IgD-negative memory B cell (primary cell): ENCODE measurements around the gene FXYD2. TPM values are rescaled to one million over a fixed set of nuclear protein-coding genes. Genes with fewer than 3 reads are reported as not detected.
"Not testable (repeated sequence)": the region's sequence is repeated elsewhere in the genome, so short reads cannot be mapped to it uniquely, and the experiment has no call there.

Experiments
- H3K27ac Mint-ChIP-seq, 3 donors: one replicate each; pipeline ENCODE4 v1.8.0; 2020 to 2022; ENCODE audit warnings: mild to moderate bottlenecking in 3 of 3, mixed read lengths in 3 of 3, moderate library complexity in 1 of 3
- H3K27me3 Mint-ChIP-seq: one replicate; pipeline ENCODE4 v1.8.0; 2021; ENCODE audit warnings: mixed read lengths
- H3K36me3 Mint-ChIP-seq: one replicate; pipeline ENCODE4 v1.8.0; 2020; ENCODE audit warnings: mild to moderate bottlenecking, mixed read lengths
- H3K4me1 Mint-ChIP-seq, 3 donors: one replicate each; pipeline ENCODE4 v1.8.0; 2020 to 2022; ENCODE audit warnings: mixed read lengths in 3 of 3, mild to moderate bottlenecking in 1 of 3
- H3K4me3 Mint-ChIP-seq, 4 donors: one replicate each; pipeline ENCODE4 v1.8.0; 2020 to 2022; ENCODE audit warnings: mild to moderate bottlenecking in 4 of 4, mixed read lengths in 4 of 4, moderate library complexity in 3 of 4
- H3K9me3 Mint-ChIP-seq, 3 donors: one replicate each; pipeline ENCODE4 v1.8.0; 2020 to 2021; ENCODE audit warnings: mixed read lengths in 3 of 3, mild to moderate bottlenecking in 1 of 3
- polyA plus RNA-seq: library from polyadenylated mRNA; unstranded; fragments of 300-500 nt; fragmentation: Illumina TruSeq; gene quantifications from one replicate; pipeline ENCODE4 v1.2.3, GENCODE V29; 2021

The FXYD2 gene
- not detected for polyA plus RNA-seq

DNA sequence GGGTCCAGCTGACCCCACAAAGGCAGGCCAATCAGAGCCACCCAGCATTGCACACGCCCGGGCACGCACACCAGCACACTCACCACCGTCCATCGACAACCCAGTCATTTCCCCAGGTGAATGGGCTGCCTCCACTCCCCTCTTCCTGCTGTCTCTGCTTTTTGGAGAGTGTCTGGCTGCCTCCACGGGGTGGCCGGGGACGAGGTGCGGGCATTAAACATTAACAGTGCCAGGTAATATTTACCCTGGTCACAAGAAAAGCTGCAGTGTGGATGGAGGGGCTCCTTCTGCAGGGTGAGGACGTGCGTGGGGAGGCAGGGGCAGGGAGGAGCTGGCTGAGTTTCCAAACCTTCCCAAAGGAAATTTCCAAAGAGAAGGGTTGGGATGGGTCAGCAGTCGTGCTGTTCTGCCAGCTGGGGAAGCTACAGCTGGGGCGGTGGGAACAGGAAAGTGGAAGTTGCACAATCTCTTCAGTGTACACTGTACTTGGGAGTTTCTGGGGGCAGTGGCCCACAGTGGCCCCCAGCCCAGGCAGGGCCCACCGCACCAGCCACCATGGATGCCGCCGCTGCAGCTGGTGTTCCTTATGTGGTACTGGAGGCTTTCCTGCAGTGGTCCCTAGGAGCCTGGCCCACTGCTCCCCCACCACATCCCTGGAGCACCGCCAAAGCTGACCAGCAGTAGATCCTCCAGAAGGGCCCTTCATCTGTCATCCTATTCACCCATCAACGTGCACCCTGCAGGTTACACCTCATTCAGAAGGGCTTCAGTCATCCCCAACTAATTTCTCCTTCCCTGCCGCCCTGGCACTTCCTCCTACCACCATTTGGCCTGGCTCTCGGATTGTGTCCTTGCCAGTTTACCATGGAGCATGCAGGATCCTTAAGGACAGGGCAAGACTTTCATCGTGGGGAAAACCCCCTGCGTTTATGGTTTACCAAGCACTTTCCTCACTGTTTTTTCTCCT, at the start of gene FXYD2:
Gene FXYD2, minus strand, starts transcription at position 174 of the 967 bp plus-strand sequence. Its CDS starts 66 bp downstream, at position 108.
- H3K27me3 Mint-ChIP-seq, result peaks cover 14% of the 10 kb centered on the region
- H3K4me1 Mint-ChIP-seq, result peaks cover 1 to 11% (median 5%) of the 10 kb centered on the region in 3 donors
- H3K36me3 Mint-ChIP-seq, result no peaks in the 10 kb centered on the region
- H3K9me3 Mint-ChIP-seq, result no peaks in the 10 kb centered on the region
- H3K4me3 Mint-ChIP-seq, result no peak within 1 kb of the TSS
- H3K27ac Mint-ChIP-seq, result no peak within 1 kb of the TSS

- no peak overlapping the region for H3K27ac Mint-ChIP-seq
- peaks cover 1% of the 10 kb centered on the region for H3K36me3 Mint-ChIP-seq
- no peaks in the 10 kb centered on the region for H3K9me3 Mint-ChIP-seq
- peaks cover 0 to 28% (median 9%) of the 10 kb centered on the region in 3 donors for H3K4me1 Mint-ChIP-seq
- peaks cover 55% of the 10 kb centered on the region for H3K27me3 Mint-ChIP-seq
- no peak overlapping the region for H3K4me3 Mint-ChIP-seq
Measured at GRCh38 chr11:117873828-117874125, 49.2 kb upstream of the FXYD2 start.

DNA sequence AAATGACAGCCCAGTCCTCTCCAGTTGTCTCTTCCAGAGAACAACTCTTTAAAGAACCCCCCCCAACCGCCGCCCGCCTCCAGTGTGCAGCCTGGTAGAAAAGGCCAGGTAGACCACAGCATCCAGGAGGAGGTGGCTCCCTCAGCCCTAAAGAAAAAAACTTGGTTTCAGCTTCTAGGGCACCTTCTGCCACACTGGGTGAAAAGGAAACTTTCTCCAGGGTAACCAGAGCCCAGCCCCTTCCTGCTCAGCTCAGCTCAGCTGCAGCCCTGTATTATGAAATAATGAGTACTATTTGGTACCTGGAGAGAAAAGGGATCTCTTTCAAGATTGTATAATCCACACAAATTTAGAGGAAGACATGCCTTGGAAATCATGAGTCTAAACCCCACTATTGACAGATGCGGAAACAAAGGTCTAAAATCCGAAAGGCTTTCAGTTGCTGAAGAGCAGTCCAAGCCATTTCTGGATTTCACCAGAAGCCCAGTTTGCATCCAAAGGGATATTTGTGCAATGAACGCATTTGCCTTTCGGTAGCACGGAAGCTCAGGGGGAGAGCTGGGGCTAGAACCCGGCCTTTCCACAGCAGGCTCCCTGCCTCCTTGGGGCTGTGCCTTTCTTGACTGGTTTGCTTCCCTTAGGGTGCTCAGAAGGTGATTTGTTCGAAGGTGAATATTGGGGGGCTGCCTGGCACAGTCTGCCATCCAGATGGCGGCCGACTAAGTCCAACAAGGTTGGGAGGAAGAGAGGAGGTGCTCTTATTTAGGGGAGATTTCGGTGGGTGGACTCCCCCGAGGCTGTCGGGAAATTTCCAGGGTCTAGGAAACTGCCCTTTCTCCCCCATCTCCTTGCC, 48.7 kb upstream of the FXYD2 start:
- H3K36me3 Mint-ChIP-seq, result peaks cover 1% of the 10 kb centered on the region
- peaks cover 51% of the 10 kb centered on the region for H3K27me3 Mint-ChIP-seq
- H3K4me1 Mint-ChIP-seq, result peaks cover 0 to 28% (median 9%) of the 10 kb centered on the region in 3 donors
- no peak overlapping the region for H3K4me3 Mint-ChIP-seq
- H3K27ac Mint-ChIP-seq, result no peak overlapping the region
- no peaks in the 10 kb centered on the region for H3K9me3 Mint-ChIP-seq

GRCh38 chr11:117872420-117872961, 47.9 kb upstream of the FXYD2 start:
- Mint-ChIP-seq H3K4me1 (peaks cover 0 to 28% (median 9%) of the 10 kb centered on the region in 3 donors), H3K27ac (no peak overlapping the region), H3K36me3 (peaks cover 1% of the 10 kb centered on the region), H3K4me3 (no peak overlapping the region), H3K9me3 (no peaks in the 10 kb centered on the region), H3K27me3 (peaks cover 48% of the 10 kb centered on the region)

GRCh38 chr11:117871784-117872183, 47.2 kb upstream of the FXYD2 start:
- Mint-ChIP-seq H3K27me3 (peaks cover 43% of the 10 kb centered on the region), H3K36me3 (peaks cover 1% of the 10 kb centered on the region), H3K9me3 (no peaks in the 10 kb centered on the region), H3K4me3 (no peak overlapping the region), H3K4me1 (peaks cover 0 to 23% (median 9%) of the 10 kb centered on the region in 3 donors), H3K27ac (no peak overlapping the region)

DNA sequence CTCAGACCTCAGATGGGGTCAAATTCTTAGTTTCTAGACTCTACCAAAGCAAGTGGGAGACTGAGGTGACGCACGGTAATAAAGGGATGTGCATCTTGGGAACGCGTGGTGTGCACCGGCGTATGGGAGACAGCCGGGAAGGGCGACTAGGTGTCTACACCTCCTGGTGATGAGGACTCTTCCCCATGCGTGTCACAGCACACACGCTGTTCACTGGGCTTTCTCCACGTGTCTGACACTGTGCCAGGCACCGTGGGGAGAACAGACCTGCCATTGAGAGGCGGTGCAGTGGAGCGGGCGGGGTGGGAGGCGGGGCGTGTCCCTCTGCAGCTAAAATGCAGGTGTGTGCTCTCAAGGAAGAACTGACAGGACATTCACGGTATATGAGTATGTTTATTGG, 46.6 kb upstream of the FXYD2 start:
- Mint-ChIP-seq H3K36me3 (peaks cover 1% of the 10 kb centered on the region), H3K27me3 (peaks cover 40% of the 10 kb centered on the region)

DNA sequence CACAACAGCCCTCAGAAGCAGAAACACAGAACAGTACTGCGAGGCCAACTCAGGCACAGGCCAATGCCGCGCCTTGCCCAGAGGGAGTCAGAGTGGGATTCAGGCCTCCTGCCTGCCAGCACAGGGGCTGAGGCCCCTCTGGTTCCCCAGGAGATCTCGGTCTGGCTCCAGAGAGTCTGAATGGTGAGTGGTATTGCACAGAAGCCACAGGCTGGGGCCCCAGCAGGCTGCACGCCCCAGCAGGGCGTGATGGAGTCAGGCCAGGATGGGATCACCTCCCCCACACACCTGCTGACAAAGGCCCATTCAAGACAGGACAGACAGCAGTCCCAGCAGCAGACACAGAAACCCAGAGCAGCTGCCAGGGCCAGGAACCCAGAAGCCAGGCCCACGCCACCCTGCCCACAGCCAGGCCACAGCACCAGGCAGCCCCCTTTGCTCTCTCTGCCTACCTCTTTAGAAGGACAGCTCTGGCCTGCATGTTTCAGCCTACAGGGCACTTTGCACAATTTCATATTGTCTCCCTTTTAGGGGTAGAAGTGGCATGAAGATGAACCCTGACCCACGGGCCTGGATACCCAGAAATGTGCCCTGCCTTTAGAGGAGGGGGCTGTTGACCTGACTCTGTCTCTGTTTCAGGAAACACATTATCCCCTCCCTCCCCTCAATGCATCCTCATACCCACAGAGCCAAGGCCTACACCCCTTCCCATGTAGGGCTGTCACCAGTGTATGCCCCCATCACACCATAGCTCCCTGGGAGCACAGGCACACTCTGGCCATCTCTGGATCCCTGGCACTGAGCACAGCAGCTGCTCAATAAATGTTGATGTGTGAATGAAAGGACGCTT, 45.8 kb upstream of the FXYD2 start:
- peaks cover 1% of the 10 kb centered on the region for H3K36me3 Mint-ChIP-seq
- H3K4me3 Mint-ChIP-seq, result no peak overlapping the region
- H3K9me3 Mint-ChIP-seq, result no peaks in the 10 kb centered on the region
- peaks cover 32% of the 10 kb centered on the region for H3K27me3 Mint-ChIP-seq
- H3K4me1 Mint-ChIP-seq, result peaks cover 0 to 14% (median 6%) of the 10 kb centered on the region in 3 donors
- peak overlapping the region in 1 of 3 donors; percentile 39 for H3K27ac Mint-ChIP-seq

More for the DNA sequence above, 46.6 kb upstream of the FXYD2 start:
- H3K9me3 Mint-ChIP-seq, result no peaks in the 10 kb centered on the region
- H3K27ac Mint-ChIP-seq, result peak overlapping the region in 1 of 3 donors; percentile 0
- no peak overlapping the region for H3K4me3 Mint-ChIP-seq
- H3K4me1 Mint-ChIP-seq, result peaks cover 0 to 20% (median 8%) of the 10 kb centered on the region in 3 donors

- no peak overlapping the region for H3K4me3 Mint-ChIP-seq
Measured at GRCh38 chr11:117869604-117870003, 45.1 kb upstream of the FXYD2 start.

GRCh38 chr11:117868815-117869561, 44.4 kb upstream of the FXYD2 start:
- Mint-ChIP-seq H3K9me3 (no peaks in the 10 kb centered on the region), H3K27ac (no peak overlapping the region), H3K4me3 (no peak overlapping the region), H3K27me3 (peaks cover 23% of the 10 kb centered on the region), H3K36me3 (no peaks in the 10 kb centered on the region), H3K4me1 (peaks cover 0 to 4% (median under 1%) of the 10 kb centered on the region in 3 donors)

More at GRCh38 chr11:117869604-117870003, 45.1 kb upstream of the FXYD2 start:
- H3K4me1 Mint-ChIP-seq, result peaks cover 0 to 8% (median 2%) of the 10 kb centered on the region in 3 donors
- H3K36me3 Mint-ChIP-seq, result no peaks in the 10 kb centered on the region
- H3K9me3 Mint-ChIP-seq, result no peaks in the 10 kb centered on the region
- H3K27ac Mint-ChIP-seq, result no peak overlapping the region
- H3K27me3 Mint-ChIP-seq, result peaks cover 26% of the 10 kb centered on the region

- Mint-ChIP-seq H3K9me3 (no peaks in the 10 kb centered on the region), H3K27me3 (peaks cover 18% of the 10 kb centered on the region), H3K4me1 (peaks cover 0 to under 1% (median 0%) of the 10 kb centered on the region in 3 donors), H3K27ac (no peak overlapping the region), H3K36me3 (no peaks in the 10 kb centered on the region), H3K4me3 (no peak overlapping the region)
Measured at GRCh38 chr11:117868088-117868487, 43.5 kb upstream of the FXYD2 start.

DNA sequence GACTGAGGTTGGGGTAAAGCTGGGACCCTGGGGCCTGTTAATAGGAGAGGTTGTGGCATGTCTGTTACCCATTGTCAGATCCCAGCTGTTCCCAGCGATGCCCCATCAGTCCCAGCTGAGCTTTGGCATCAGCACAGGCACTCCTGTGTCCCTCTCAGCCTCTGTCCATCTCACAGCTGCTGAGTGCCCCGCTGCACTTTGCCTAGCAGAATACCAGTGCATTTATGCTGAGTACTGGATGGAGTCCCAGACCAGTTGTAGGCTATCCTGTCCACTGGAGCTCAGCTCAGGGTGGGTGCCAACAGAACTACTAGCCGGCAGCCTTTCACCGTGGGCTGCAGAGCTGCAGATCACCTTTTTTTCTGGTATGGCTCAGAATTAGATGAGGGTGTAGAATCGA, 42.0 kb upstream of the FXYD2 start:
- Mint-ChIP-seq H3K27me3 (peaks cover 7% of the 10 kb centered on the region), H3K4me1 (no peaks in the 10 kb centered on the region), H3K4me3 (no peak overlapping the region)

DNA sequence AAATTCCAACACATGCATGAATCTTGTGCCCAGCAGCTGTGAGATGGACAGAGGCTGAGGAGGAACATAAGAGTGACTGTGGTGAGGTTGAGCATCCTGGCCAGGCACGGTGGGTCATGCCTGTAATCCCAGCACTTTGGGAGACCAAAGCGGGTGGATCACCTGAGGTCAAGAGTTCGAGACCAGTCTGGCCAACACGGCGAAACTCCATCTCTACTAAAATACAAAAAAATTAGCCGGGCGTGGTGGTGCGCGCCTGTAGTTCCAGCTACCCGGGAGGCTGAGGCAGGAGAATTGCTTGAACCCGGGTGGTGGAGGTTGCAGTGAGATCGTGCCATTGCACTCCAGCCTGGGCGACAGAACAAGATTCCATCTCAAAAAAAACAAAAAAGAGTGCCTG, 41.0 kb upstream of the FXYD2 start:
- not testable (repeated sequence) for H3K9me3 Mint-ChIP-seq, H3K27me3 Mint-ChIP-seq, H3K36me3 Mint-ChIP-seq, H3K4me1 Mint-ChIP-seq, H3K4me3 Mint-ChIP-seq
- peak overlapping the region in 1 of 3 donors; percentile 12 for H3K27ac Mint-ChIP-seq

More for the DNA sequence above, 42.0 kb upstream of the FXYD2 start:
- Mint-ChIP-seq H3K27ac (no peak overlapping the region), H3K9me3 (no peaks in the 10 kb centered on the region), H3K36me3 (no peaks in the 10 kb centered on the region)

DNA sequence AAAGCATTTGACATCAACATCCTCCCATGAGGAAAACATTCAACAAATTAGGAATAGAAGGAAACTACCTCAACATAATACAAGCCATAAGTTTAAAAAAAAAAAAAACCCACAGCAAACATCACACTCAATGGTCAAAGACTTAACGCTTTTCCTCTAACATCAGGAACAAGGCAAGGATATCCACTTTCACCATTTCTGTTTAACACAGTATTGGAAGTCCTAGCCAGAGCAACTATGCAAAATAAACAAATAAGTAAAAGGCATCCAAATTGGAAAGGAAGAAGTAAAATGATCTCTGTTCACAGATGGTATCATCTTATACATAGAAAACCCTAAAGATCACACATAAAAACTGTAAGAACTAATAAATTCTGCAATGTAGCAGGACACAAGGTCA, 38.8 kb upstream of the FXYD2 start:
- Mint-ChIP-seq H3K4me3 (no peak overlapping the region), H3K4me1 (no peaks in the 10 kb centered on the region), H3K27me3 (peaks cover 7% of the 10 kb centered on the region), H3K36me3 (no peaks in the 10 kb centered on the region), H3K9me3 (no peaks in the 10 kb centered on the region), H3K27ac (no peak overlapping the region)

- peaks cover 3% of the 10 kb centered on the region for H3K27me3 Mint-ChIP-seq
- no peaks in the 10 kb centered on the region for H3K4me1 Mint-ChIP-seq
- H3K9me3 Mint-ChIP-seq, result no peaks in the 10 kb centered on the region
- H3K4me3 Mint-ChIP-seq, result no peak overlapping the region
- H3K36me3 Mint-ChIP-seq, result no peaks in the 10 kb centered on the region
- H3K27ac Mint-ChIP-seq, result no peak overlapping the region
Measured at GRCh38 chr11:117862753-117863152, 38.2 kb upstream of the FXYD2 start.
